ENCODE measurements around the gene PAGR1. TPM values are rescaled to one million over a fixed set of nuclear protein-coding genes. Genes with fewer than 3 reads are reported as not detected.
A peak's percentile ranks its signal among the peaks of the same experiment; 100 is the strongest.

PAGR1 gene
- total and polyA plus RNA-seq, 2 donors (not counting 1 experiment from before 2014, with no cell fraction given) = 17.8 to 28.4 TPM

DNA sequence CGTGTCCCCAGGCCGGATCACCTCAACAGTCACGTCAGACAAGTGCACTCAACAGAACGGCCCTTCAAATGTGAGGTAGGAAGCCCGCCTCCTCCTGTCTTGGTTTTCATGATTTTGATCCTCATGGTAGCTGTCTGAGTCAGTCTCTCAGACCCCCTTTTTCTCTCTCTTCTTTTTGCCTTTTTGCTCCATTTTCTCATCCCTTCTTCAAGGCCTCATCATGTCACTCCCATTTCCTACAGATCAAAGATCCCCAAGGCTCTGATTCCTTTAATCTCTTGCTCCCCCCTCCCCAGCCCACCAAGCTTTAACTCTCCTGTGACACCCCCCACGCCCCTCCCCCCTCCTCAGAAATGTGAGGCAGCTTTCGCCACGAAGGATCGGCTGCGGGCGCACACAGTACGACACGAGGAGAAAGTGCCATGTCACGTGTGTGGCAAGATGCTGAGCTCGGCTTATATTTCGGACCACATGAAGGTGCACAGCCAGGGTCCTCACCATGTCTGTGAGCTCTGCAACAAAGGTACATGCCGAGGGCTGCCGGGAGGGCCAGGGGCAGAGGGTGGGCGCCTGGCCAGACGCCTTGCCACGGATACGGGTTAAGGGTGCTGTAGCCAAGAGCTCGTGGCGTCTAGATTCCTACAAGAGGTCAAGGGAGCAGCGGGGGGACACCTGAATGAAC lies 7.6 kb upstream of the PAGR1 start:
- ATAC-seq (ENCODE audit: low read depth) (no peak), DNase-seq (no peak)
- Histone ChIP-seq H3K79me2 (ENCODE audit: control insufficient read depth, insufficient read depth, low read length) (peaks cover 37% of the 10 kb centered on the region), H3K4me3 (ENCODE audit: control extremely low read depth in 1 of 5, extremely low read depth in 1 of 5, insufficient read depth in 1 of 5, low read depth in 2 of 5, low read length in 4 of 5) (peak overlapping the region in 4 of 5 experiments; percentile 32 to 68 (median 55)), H3K36me3 (replicated peaks in 1 of 2; ENCODE audit: control extremely low read depth in 1 of 2, control insufficient read depth in 1 of 2, extremely low read depth in 1 of 2, insufficient read depth in 2 of 2, low read length in 1 of 2) (peaks cover 2 to 18% of the 10 kb centered on the region in 2 experiments), H3K4me1 (ENCODE audit: control insufficient read depth in 2 of 2, insufficient read depth in 2 of 2, low read length in 2 of 2) (peaks cover 63 to 69% of the 10 kb centered on the region in 2 donors), H3K4me2 (replicated peaks; ENCODE audit: low read depth, low read length, poor library complexity, severe bottlenecking) (peak overlapping the region; percentile 99), H3K27ac (ENCODE audit: low read length in 2 of 2) (peak overlapping the region; percentile 68 to 89), H4K20me1 (ENCODE audit: control insufficient read depth, insufficient read depth, low read length, poor library complexity, severe bottlenecking) (peaks cover 39% of the 10 kb centered on the region), H2AFZ (ENCODE audit: insufficient read depth, low read depth, low read length, poor library complexity, severe bottlenecking) (peak overlapping the region; percentile 62), H3K9ac (ENCODE audit: low read length) (peak overlapping the region; percentile 63), H3K9me3 (ENCODE audit: control extremely low read depth in 1 of 3, control insufficient read depth in 2 of 3, insufficient read depth in 1 of 3, low read length in 2 of 3) (peaks cover 0 to 5% (median 0%) of the 10 kb centered on the region in 3 donors), H3K27me3 (replicated peaks in 1 of 4; ENCODE audit: control extremely low read depth in 1 of 4, control insufficient read depth in 3 of 4, insufficient read depth in 4 of 4, low read length in 3 of 4) (peaks cover 0 to 13% (median 5%) of the 10 kb centered on the region in 4 experiments)
- WGBS (ENCODE audit: insufficient coverage) = 74% methylated on average over 22 of the region's 25 CpGs
- ChIA-PET POLR2A (interaction anchor here (1.0 to 2.8 kb wide), 7 partner anchors 8 to 257 kb away, joined by 3 to 31 read pairs (median 7); partner anchors contain the start of genes ALDOA, KCTD13 and PAGR1), CTCF (interaction anchor here (0.7 to 3.8 kb wide), 19 partner anchors 10 to 198 kb away, joined by 3 to 66 read pairs (median 5); partner anchors contain the start of genes KIF22, MVP, PAGR1 and TAOK2)
- Mint-ChIP-seq H3K27ac (peak overlapping the region; percentile 94), H3K4me3 (peak overlapping the region; percentile 93), H3K27me3 (no peaks in the 10 kb centered on the region), H3K4me1 (peaks cover 59% of the 10 kb centered on the region), H3K9me3 (ENCODE audit: insufficient read depth) (no peaks in the 10 kb centered on the region)
- intact Hi-C loops (cut with micrococcal nuclease) = loop anchor here (5.0 kb wide), 1 partner anchor 106 kb away; no protein-coding TSS in a partner anchor
- TF ChIP-seq, protein P1, sequence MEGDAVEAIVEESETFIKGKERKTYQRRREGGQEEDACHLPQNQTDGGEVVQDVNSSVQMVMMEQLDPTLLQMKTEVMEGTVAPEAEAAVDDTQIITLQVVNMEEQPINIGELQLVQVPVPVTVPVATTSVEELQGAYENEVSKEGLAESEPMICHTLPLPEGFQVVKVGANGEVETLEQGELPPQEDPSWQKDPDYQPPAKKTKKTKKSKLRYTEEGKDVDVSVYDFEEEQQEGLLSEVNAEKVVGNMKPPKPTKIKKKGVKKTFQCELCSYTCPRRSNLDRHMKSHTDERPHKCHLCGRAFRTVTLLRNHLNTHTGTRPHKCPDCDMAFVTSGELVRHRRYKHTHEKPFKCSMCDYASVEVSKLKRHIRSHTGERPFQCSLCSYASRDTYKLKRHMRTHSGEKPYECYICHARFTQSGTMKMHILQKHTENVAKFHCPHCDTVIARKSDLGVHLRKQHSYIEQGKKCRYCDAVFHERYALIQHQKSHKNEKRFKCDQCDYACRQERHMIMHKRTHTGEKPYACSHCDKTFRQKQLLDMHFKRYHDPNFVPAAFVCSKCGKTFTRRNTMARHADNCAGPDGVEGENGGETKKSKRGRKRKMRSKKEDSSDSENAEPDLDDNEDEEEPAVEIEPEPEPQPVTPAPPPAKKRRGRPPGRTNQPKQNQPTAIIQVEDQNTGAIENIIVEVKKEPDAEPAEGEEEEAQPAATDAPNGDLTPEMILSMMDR (IDR thresholded peaks at IDR 0.05) = no peak
- no peak for TF ChIP-seq EZH2 (IDR thresholded peaks at IDR 0.05; ENCODE audit: borderline replicate concordance, insufficient read depth, low read depth, low read length, poor library complexity, severe bottlenecking)
